NCI-H2227 treated with DMSO at 0.1 percent for 48 hours (cell line): Measurements from ENCODE around the gene DSG1.
"Not testable (repeated sequence)": the region's sequence is repeated elsewhere in the genome, so short reads cannot be mapped to it uniquely, and the experiment has no call there.

Experiments
- DNase-seq: peaks from one replicate; lab custom pipeline; 2025; lab: John Stamatoyannopoulos, UW

DSG1 gene

GRCh38 chr18:31317860-31318259 is at the start of gene DSG1:
DSG1 (plus strand) TSS chr18:31318160; CDS start chr18:31318301, 141 bp downstream.
- no peak for DNase-seq

GRCh38 chr18:31268985-31269406 is 49.0 kb upstream of the DSG1 start:
- no peak for DNase-seq

GRCh38 chr18:31269566-31269965 is 48.4 kb upstream of the DSG1 start:
- DNase-seq = no peak

GRCh38 chr18:31270578-31270977 is 47.4 kb upstream of the DSG1 start:
- no peak for DNase-seq

- no peak for DNase-seq
Measured at GRCh38 chr18:31273812-31274527, 44.0 kb upstream of the DSG1 start.

GRCh38 chr18:31274931-31275330 is 43.0 kb upstream of the DSG1 start:
- no peak for DNase-seq

- no peak for DNase-seq
Measured at GRCh38 chr18:31275722-31276463, 42.1 kb upstream of the DSG1 start.

- no peak for DNase-seq
Measured at GRCh38 chr18:31278609-31279071, 39.3 kb upstream of the DSG1 start.

- no peak for DNase-seq
Measured at GRCh38 chr18:31280502-31280901, 37.5 kb upstream of the DSG1 start.

GRCh38 chr18:31281437-31281836 is 36.5 kb upstream of the DSG1 start:
- DNase-seq = no peak

GRCh38 chr18:31289446-31289845 is 28.5 kb upstream of the DSG1 start:
- not testable (repeated sequence) for DNase-seq

- no peak for DNase-seq
Measured at GRCh38 chr18:31291688-31292087, 26.3 kb upstream of the DSG1 start.

GRCh38 chr18:31294199-31294747 is 23.7 kb upstream of the DSG1 start:
- no peak for DNase-seq

GRCh38 chr18:31297248-31297647 is 20.7 kb upstream of the DSG1 start:
- DNase-seq = no peak

- no peak for DNase-seq
Measured at GRCh38 chr18:31301201-31301655, 16.7 kb upstream of the DSG1 start.

- DNase-seq = no peak
Measured at GRCh38 chr18:31302991-31303390, 15.0 kb upstream of the DSG1 start.

- no peak for DNase-seq
Measured at GRCh38 chr18:31303771-31304170, 14.2 kb upstream of the DSG1 start.

- no peak for DNase-seq
Measured at GRCh38 chr18:31309115-31309514, 8.8 kb upstream of the DSG1 start.

- no peak for DNase-seq
Measured at GRCh38 chr18:31316974-31317373, 986 bp upstream of the DSG1 start.

- DNase-seq = no peak
Measured at GRCh38 chr18:31321719-31322118, 3.8 kb downstream of the DSG1 start.

GRCh38 chr18:31325051-31325450 is 7.1 kb downstream of the DSG1 start:
- DNase-seq = no peak

GRCh38 chr18:31329787-31330438 is 12.0 kb downstream of the DSG1 start:
- no peak for DNase-seq
